Measurements from ENCODE around the gene CNGA4. TPM values are rescaled to one million over a fixed set of nuclear protein-coding genes. Genes with fewer than 3 reads are reported as not detected.

CNGA4 gene
- total and polyA plus RNA-seq, 2 experiments from 2014 or later: 0.39 to 0.83 TPM

DNA sequence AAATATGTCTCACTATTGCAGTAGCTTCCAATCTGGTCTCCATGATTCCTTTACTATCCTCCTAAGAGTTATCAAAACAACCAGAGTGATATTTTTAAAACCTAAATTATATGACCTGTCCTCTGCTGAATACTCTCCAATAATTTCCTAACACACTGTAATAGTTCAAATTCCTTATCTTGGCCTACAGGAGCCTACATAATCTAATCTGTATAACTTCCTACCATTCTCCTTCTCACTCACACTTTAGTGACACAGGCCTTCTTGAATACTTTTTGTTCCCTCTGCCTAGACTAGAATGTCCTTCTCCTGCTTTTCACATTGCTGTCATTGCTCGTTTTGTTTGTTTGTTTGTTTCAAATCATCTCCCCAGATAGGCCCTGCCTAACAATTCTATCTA lies 13.9 kb upstream of the CNGA4 start:
- H3K4me3 ChIP-seq: no peak overlapping the region
- no peak overlapping the region for H3K27ac ChIP-seq
- peaks cover 14% of the 10 kb centered on the region for H3K36me3 ChIP-seq
- H3K9me3 ChIP-seq (ENCODE audit: low read depth): no peaks in the 10 kb centered on the region
- no peak for TF ChIP-seq CTCF (IDR thresholded peaks at IDR 0.05; ENCODE audit: low read depth, low read length)
- H3K4me1 ChIP-seq (ENCODE audit: low read depth): peaks cover 27% of the 10 kb centered on the region
- peak in 1 of 2 donors; percentile 8 for DNase-seq (ENCODE audit: low read depth in 1 of 2, low spot score in 1 of 2)
- no peaks in the 10 kb centered on the region for H3K27me3 ChIP-seq

DNA sequence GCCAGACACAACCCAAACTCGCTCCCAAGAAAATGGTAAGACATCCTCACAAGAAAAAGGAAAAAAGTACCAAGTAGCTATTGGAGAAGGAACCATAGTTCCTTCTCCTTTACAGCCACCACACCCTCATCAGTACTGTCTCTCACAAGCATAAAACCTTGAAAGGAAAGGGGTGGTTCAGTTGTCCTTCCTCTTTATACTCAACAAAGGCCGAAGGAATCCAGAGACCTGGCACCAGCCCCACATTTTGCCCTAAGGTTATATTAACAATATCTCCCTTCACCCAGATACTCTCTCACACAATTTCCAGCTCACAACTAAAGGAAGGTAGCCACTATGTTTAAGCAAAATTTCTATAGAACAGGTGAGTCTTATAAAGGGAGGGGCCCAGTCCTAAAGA lies 13.0 kb upstream of the CNGA4 start:
- peaks cover 20% of the 10 kb centered on the region for H3K4me1 ChIP-seq (ENCODE audit: low read depth)
- no peak for TF ChIP-seq CTCF (IDR thresholded peaks at IDR 0.05; ENCODE audit: low read depth, low read length)
- DNase-seq (ENCODE audit: low read depth in 1 of 2, low spot score in 1 of 2): no peak
- H3K9me3 ChIP-seq (ENCODE audit: low read depth): no peaks in the 10 kb centered on the region
- H3K4me3 ChIP-seq: no peak overlapping the region
- H3K27me3 ChIP-seq: no peaks in the 10 kb centered on the region
- no peak overlapping the region for H3K27ac ChIP-seq
- peaks cover 14% of the 10 kb centered on the region for H3K36me3 ChIP-seq

DNA sequence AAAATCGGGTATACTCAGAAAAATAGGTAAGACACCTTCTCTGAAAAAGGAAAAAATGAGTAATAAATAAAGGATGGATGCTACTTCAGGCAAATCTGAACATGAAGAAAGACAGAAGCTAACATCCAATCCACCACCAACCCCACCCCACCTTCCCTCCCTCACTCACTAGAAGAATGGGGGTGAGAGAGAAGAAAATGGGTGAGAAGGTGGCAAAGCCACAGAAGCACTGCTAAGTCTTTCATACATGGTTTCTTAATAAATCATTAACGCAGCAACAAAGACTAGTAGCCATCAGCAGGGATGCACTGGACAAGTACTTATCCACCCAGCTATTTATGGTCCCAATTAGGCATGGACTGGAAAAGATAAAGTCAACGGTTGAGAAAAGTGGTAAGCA lies 10.4 kb upstream of the CNGA4 start:
- Histone ChIP-seq H3K4me3 (no peak overlapping the region), H3K36me3 (no peaks in the 10 kb centered on the region), H3K4me1 (ENCODE audit: low read depth) (peaks cover 15% of the 10 kb centered on the region), H3K27ac (no peak overlapping the region), H3K27me3 (no peaks in the 10 kb centered on the region), H3K9me3 (ENCODE audit: low read depth) (no peaks in the 10 kb centered on the region)
- DNase-seq (ENCODE audit: low read depth in 1 of 2, low spot score in 1 of 2): no peak
- no peak for TF ChIP-seq CTCF (IDR thresholded peaks at IDR 0.05; ENCODE audit: low read depth, low read length)

DNA sequence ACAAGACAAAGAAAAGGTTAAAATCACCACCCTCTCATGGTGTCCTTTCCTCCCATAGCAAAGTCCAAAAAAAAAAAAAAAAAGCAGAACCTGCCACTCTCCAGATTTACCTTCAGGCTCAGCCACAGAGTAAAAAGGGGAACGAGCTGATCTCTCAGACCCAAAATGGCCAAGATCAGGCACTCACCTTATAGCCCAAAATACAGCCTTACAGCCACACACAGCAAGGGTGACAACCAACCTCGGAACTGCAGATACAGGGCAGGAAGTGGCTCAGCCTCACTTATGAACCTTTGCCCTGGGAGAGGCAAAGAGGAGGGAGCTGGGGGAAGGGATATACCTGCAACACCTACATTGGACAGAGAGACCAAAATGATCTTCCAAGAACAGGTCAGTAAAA lies 9.0 kb upstream of the CNGA4 start:
- H3K9me3 ChIP-seq (ENCODE audit: low read depth): no peaks in the 10 kb centered on the region
- DNase-seq (ENCODE audit: low read depth in 1 of 2, low spot score in 1 of 2): no peak
- no peaks in the 10 kb centered on the region for H3K36me3 ChIP-seq
- H3K27ac ChIP-seq: no peak overlapping the region
- H3K4me1 ChIP-seq (ENCODE audit: low read depth): peaks cover 16% of the 10 kb centered on the region
- no peak overlapping the region for H3K4me3 ChIP-seq
- no peaks in the 10 kb centered on the region for H3K27me3 ChIP-seq
- TF ChIP-seq CTCF (IDR thresholded peaks at IDR 0.05; ENCODE audit: low read depth, low read length): no peak

DNA sequence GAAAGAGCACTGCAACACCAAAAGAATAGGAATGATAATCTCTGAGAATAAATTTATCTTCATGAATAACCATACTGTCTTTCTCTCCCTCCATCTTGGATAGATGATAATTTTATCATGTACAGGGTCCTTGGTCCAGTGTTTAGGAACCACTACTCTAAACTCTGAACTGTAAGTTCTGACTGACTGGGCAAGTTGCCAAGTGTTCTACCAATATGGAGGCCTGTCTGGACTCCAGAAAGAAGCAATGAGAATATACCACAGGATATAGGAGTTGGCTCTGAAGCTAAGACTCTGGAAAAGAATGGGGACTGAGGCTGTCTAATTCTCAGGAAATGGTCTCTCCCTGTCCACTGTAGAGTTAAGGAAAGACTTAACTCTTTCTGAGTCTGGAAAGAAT lies 6.0 kb upstream of the CNGA4 start:
- no peak for DNase-seq (ENCODE audit: low read depth in 1 of 2, low spot score in 1 of 2)
- H3K27ac ChIP-seq: no peak overlapping the region
- no peak for TF ChIP-seq CTCF (IDR thresholded peaks at IDR 0.05; ENCODE audit: low read depth, low read length)
- H3K27me3 ChIP-seq: no peaks in the 10 kb centered on the region
- no peaks in the 10 kb centered on the region for H3K36me3 ChIP-seq
- H3K9me3 ChIP-seq (ENCODE audit: low read depth): no peaks in the 10 kb centered on the region
- H3K4me1 ChIP-seq (ENCODE audit: low read depth): peaks cover 12% of the 10 kb centered on the region
- no peak overlapping the region for H3K4me3 ChIP-seq

- Histone ChIP-seq H3K9me3 (ENCODE audit: low read depth) (no peaks in the 10 kb centered on the region), H3K27me3 (no peaks in the 10 kb centered on the region), H3K4me3 (peak overlapping the region; percentile 90), H3K27ac (peak overlapping the region; percentile 84), H3K36me3 (no peaks in the 10 kb centered on the region), H3K4me1 (ENCODE audit: low read depth) (peaks cover 7% of the 10 kb centered on the region)
- no peak for TF ChIP-seq CTCF (IDR thresholded peaks at IDR 0.05; ENCODE audit: low read depth, low read length)
- no peak for DNase-seq (ENCODE audit: low read depth in 1 of 2, low spot score in 1 of 2)
Observed at GRCh38 chr11:6233984-6234386, 4.9 kb upstream of the CNGA4 start.

All from cardiac muscle cell (in vitro differentiated cells and primary cell).